BJ (cell line): Measurements from ENCODE around the gene PLEKHA8. TPM values are rescaled to one million over a fixed set of nuclear protein-coding genes. Genes with fewer than 3 reads are reported as not detected.

Source experiments
- CTCF ChIA-PET: fragments of 350-600 bp; formaldehyde crosslinking; extraction: SDS; loops from one replicate; lab custom pipeline; 2021; ENCODE audit warnings: antibody characterized with exemption, inconsistent platforms; lab: Yijun Ruan, JAX
- POLR2A ChIA-PET: fragments of 300-600 bp; sonication (Branson Sonifier 250); formaldehyde crosslinking; extraction: SDS; loops from one replicate; lab custom pipeline; 2021; ENCODE audit warnings: antibody characterized with exemption; lab: Charles Lee
- DNase-seq: peaks from one replicate; pipeline ENCODE4 v3.0.0-alpha.2; 2011; ENCODE audit warnings: low read depth
- H3K27me3 ChIP-seq: 2 replicates; pipeline ENCODE4 v1.6.0; 2011; ENCODE audit warnings: low read length; ENCODE audit not compliant: control insufficient read depth, insufficient read depth
- H3K36me3 ChIP-seq: 2 replicates; pipeline ENCODE4 v1.5.1; 2011; ENCODE audit warnings: low read length; ENCODE audit not compliant: control insufficient read depth, insufficient read depth
- H3K4me3 ChIP-seq: 2 replicates; pipeline ENCODE4 v1.5.1; 2011; ENCODE audit warnings: low read depth, mild to moderate bottlenecking, control low read depth, low read length
- polyA plus RNA-seq: library from polyadenylated mRNA; depleted of rRNA; stranded (reverse); fragments of >200 nt; gene quantifications from 2 replicates; pipeline ENCODE4 v1.2.3, GENCODE V29; 2011
- TF ChIP-seq, protein P1 (sequence below): IDR thresholded peaks from 2 replicates; pipeline ENCODE4 v1.5.1; 2011; ENCODE audit warnings: low read depth, mild to moderate bottlenecking, control low read depth, inconsistent platforms, low read length, moderate library complexity; ENCODE audit not compliant: insufficient read depth

Gene PLEKHA8
- polyA plus RNA-seq, 1 experiment, result 4.2 TPM

DNA sequence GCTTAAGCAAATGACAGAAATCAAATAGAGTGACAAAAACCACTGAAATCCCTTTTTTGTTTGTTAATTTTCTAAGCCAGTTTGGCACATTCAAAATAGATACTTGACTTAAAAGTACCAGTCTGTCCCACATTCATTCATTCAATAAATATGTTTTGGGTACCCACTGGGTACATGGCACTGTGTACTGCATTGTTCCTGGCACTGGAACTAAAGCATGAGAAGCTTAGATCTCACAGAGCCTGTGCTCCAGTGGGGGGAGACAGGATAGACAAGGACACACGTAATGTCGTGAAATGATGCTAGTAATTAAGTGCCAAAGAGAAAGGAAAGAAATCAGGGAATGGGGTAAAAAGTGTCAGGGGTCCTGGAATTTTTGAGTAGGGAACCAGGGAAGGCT, 119.6 kb downstream of the PLEKHA8 start:
- ChIA-PET CTCF (interaction anchor here (0.9 to 1.4 kb wide), 4 partner anchors 9 to 17 kb away, joined by 3 read pairs; no protein-coding TSS in a partner anchor), POLR2A (no interaction called here)
- Histone ChIP-seq H3K36me3 (peaks cover 1% of the 10 kb centered on the region; the same call in 1 of the 2 replicates), H3K27me3 (no peaks in the 10 kb centered on the region), H3K4me3 (no peak overlapping the region)
- TF ChIP-seq, protein P1, sequence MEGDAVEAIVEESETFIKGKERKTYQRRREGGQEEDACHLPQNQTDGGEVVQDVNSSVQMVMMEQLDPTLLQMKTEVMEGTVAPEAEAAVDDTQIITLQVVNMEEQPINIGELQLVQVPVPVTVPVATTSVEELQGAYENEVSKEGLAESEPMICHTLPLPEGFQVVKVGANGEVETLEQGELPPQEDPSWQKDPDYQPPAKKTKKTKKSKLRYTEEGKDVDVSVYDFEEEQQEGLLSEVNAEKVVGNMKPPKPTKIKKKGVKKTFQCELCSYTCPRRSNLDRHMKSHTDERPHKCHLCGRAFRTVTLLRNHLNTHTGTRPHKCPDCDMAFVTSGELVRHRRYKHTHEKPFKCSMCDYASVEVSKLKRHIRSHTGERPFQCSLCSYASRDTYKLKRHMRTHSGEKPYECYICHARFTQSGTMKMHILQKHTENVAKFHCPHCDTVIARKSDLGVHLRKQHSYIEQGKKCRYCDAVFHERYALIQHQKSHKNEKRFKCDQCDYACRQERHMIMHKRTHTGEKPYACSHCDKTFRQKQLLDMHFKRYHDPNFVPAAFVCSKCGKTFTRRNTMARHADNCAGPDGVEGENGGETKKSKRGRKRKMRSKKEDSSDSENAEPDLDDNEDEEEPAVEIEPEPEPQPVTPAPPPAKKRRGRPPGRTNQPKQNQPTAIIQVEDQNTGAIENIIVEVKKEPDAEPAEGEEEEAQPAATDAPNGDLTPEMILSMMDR, result no peak
- no peak for DNase-seq

DNA sequence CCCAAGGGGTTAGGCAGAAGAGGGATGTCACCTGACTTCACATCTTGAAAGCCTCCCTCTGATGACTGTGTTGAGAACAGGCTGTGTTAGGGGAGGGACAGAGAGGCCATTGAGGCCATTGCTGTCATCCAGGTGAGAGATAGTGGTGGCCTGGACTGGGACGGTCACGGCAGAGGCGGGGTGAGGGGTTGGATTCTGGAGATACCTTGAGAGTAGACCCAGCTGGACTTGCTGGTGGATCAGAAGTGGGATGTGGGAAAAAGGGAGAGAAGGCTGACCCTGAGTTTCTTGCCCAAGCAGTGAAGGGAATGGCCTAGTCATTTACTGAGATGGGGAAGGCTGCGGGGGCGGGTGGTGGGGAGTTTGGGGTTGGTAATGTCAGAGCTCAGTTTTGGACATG, 120.2 kb downstream of the PLEKHA8 start:
- TF ChIP-seq, protein P1, result no peak
- Histone ChIP-seq H3K36me3 (peaks cover 1% of the 10 kb centered on the region; the same call in 1 of the 2 replicates), H3K4me3 (no peak overlapping the region), H3K27me3 (no peaks in the 10 kb centered on the region)
- ChIA-PET POLR2A (no interaction called here), CTCF (interaction anchor here (0.9 to 1.4 kb wide), 3 partner anchors 9 to 13 kb away, joined by 3 read pairs; no protein-coding TSS in a partner anchor)
- no peak for DNase-seq

DNA sequence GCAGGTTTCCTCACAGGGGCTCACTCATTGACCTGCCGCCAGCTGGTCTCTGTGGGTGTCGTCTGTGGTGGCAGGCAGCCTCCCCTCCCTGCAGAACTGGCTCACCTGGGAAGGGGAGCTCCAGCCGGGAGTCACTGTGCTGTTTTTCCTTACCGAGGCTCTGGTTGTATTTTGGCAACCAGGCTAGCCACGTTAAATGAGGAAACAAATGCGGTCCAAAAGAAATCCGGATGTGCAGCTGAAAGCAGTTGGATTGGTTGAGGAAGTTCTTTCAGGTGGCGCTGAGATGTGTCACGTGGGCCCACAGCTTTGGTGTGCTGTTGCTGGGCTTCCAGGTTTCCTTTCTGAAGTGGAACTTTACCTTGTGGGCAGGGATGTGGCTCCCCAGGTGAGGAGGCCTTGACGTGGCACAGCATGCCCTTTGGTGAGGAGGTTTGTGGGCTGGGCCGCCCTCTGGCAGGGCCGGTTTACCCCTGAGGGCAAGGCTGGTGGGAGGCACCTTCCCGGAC, 120.8 kb downstream of the PLEKHA8 start:
- POLR2A ChIA-PET, result no interaction called here
- peaks cover 1% of the 10 kb centered on the region; the same call in 1 of the 2 replicates for H3K36me3 ChIP-seq
- CTCF ChIA-PET, result interaction anchor here (1.4 kb wide), 2 partner anchors 11 to 13 kb away, joined by 3 read pairs; no protein-coding TSS in a partner anchor
- no peak for DNase-seq
- H3K4me3 ChIP-seq, result no peak overlapping the region
- TF ChIP-seq, protein P1, result no peak
- H3K27me3 ChIP-seq, result no peaks in the 10 kb centered on the region

DNA sequence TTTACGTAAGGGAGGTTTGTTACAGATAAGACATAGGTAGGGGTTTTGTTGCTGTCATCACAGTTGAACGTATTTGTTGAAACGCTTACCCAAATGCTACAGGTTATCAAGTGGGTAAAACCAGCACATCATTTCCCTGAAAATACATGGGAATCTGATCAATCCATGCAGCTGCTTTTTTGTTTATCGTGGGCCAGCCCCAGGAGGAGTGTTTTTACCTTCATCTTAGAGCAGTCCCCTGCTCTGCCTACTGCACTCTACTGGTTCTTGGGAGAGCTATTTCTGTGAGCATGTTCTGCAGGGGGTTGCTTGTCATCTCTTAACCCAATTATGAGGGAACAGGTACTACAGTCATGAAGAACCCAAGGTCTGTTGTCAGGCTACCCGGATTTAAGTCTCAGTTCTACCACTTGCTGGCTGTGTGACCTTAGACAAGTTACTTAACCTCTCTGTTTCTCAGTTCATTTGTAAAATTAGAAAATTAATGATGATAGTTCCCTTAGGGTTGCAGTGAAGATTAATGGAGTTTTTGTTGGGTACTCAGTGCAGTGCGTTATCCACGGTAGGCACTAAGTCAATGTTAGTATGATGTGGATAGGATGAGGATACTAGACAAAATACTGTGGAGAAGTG, 121.5 kb downstream of the PLEKHA8 start:
- no peak for DNase-seq
- ChIA-PET POLR2A (no interaction called here), CTCF (no interaction called here)
- Histone ChIP-seq H3K27me3 (no peaks in the 10 kb centered on the region), H3K4me3 (no peak overlapping the region), H3K36me3 (peaks cover 1% of the 10 kb centered on the region; the same call in 1 of the 2 replicates)
- TF ChIP-seq, protein P1, result no peak

DNA sequence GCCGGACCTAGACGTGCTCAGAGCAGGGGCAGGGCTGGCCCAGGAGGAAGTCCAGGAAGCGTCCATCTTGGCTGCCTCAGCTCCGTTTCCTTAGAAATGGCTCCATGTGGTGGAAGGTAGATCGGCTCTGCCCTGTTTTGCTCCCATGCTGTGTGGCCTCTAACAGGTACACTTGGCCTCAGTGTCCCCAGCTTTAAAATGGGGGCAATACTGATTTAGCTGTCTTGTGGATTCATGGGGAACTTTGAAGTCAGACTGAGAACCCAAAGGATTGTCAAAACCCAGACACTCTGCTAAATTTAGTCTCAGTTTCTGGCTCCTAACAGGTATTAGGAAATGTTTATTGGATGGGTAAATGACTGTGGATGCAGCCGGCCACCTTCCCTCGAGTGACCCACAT, 122.5 kb downstream of the PLEKHA8 start:
- ChIA-PET CTCF (no interaction called here), POLR2A (no interaction called here)
- TF ChIP-seq, protein P1, result no peak
- Histone ChIP-seq H3K27me3 (no peaks in the 10 kb centered on the region), H3K36me3 (peaks cover 1% of the 10 kb centered on the region; the same call in 1 of the 2 replicates), H3K4me3 (no peak overlapping the region)
- DNase-seq, result no peak
